PC-9 (cell line): ENCODE measurements around the gene COL24A1.

Experiments
- EZH2 ChIP-seq: fragments of 200-600 bp; sonication (generic); IDR thresholded peaks from 2 replicates; pipeline ENCODE4 v1.8.0; 2017; ENCODE audit warnings: antibody characterized with exemption, low read depth
- TF ChIP-seq, protein P1 (sequence below): fragments of 200-600 bp; sonication (generic); conservative IDR thresholded peaks from 2 replicates; pipeline ENCODE4 v1.6.1; 2017; ENCODE audit warnings: mixed run types, antibody characterized with exemption, mild to moderate bottlenecking, moderate library complexity

DNA sequence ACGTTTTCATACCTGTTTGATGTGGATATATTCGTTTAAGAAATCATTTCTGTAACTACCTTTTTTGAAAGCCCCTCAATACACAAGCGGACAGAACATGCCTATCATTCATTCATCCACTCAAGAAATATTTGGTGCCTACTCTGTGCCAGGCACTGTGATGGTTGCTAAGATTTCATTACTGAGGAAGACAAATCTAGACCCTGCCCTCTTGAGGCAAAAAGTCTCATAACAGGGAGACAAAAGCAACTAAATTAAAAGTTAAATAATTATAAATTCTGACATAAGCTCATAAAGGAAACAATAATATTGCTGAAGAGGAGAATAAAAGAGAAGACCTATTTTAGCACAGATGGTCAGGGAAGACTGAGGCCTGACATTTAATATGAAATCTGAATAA lies 244.8 kb downstream of the COL24A1 start:
- TF ChIP-seq, protein P1, sequence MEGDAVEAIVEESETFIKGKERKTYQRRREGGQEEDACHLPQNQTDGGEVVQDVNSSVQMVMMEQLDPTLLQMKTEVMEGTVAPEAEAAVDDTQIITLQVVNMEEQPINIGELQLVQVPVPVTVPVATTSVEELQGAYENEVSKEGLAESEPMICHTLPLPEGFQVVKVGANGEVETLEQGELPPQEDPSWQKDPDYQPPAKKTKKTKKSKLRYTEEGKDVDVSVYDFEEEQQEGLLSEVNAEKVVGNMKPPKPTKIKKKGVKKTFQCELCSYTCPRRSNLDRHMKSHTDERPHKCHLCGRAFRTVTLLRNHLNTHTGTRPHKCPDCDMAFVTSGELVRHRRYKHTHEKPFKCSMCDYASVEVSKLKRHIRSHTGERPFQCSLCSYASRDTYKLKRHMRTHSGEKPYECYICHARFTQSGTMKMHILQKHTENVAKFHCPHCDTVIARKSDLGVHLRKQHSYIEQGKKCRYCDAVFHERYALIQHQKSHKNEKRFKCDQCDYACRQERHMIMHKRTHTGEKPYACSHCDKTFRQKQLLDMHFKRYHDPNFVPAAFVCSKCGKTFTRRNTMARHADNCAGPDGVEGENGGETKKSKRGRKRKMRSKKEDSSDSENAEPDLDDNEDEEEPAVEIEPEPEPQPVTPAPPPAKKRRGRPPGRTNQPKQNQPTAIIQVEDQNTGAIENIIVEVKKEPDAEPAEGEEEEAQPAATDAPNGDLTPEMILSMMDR: peak; percentile 66
- TF ChIP-seq EZH2: no peak
